GM19324 (cell line): Measurements from ENCODE around the gene COG7.
"Not testable (repeated sequence)": the region's sequence is repeated elsewhere in the genome, so short reads cannot be mapped to it uniquely, and the experiment has no call there.

Experiments
- ATAC-seq: cut with Tn5 transposase; IDR thresholded peaks from one replicate; pipeline ENCODE4 v1.9.1; 2021; ENCODE audit warnings: mild to moderate bottlenecking, moderate library complexity; ENCODE audit not compliant: unreplicated experiment, low FRiP score

COG7 gene

DNA sequence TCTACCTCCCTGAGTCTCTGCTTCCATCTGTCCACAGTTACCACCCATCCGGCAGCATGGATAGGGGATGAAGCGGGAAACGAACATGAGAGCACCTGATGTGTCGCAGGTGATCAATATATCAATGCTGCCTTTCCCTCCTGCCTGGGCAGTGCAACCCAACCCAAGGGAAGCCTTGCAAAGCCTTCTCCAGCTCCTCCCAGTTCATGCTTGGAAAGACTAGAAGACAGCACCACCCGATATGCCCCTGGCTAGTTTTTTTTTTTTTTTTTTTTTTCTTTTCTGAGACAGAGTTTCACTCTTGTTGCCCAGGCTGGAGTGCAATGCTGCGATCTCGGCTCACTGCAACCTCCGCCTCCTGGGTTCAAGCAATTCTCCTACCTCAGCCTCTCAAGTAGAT is 63.1 kb downstream of the COG7 start:
- ATAC-seq = not testable (repeated sequence)

DNA sequence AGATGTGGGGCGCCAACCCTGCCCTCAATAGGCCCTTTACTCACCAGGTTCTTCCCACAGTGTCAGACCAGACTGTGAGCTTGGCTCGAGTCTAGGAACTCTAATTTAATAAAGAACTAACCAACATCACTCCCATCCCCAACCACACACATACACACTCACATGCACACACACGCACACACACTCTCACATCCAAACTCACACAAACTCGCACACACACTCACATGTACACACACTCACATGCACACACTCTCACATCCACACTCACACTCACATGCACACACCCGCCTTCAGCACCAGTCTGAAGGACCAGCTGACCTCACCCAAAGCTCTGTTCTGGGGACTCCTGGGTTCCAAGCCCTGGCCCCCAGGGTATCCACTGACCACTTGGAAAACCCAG is 63.8 kb downstream of the COG7 start:
- ATAC-seq = no peak

DNA sequence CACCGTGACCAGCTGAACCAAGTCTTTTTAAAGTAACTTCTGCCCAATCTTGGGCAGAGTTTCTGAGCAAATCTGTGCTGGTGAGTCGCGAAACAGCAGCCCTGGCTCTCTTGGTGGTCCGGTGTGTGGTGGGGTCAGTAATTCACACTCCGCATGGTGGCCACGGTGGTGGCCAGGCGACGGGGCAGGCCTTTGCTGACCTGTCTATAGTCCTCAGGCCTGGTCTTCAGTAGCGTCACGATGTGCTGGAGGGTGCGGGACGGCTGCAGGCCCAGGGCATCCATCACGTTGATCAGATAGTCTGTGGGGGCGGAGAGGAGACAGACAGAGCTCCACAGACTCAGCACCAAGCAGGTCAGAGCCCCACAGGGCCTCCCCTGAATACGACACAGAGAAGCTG is 64.2 kb downstream of the COG7 start:
- ATAC-seq = no peak

DNA sequence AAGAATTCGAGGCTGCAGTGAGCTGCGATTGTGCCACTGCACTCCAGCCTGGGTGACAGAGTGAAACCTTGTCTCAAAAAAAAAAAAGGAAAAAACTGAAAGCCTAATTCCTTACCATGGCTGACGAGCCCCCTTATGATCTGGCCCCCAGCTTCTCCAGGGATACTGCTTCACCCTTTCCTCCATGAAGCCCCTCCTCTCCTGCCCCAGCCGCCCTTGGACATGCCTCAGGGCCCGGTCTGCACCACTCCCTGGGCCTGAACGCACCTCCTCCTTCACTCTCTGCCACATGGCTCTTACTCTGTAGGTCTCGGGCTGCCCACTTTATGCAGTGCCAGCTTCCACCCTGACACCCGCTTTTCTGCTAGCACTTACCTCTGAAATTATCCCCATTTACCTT is 65.3 kb downstream of the COG7 start:
- no peak for ATAC-seq

DNA sequence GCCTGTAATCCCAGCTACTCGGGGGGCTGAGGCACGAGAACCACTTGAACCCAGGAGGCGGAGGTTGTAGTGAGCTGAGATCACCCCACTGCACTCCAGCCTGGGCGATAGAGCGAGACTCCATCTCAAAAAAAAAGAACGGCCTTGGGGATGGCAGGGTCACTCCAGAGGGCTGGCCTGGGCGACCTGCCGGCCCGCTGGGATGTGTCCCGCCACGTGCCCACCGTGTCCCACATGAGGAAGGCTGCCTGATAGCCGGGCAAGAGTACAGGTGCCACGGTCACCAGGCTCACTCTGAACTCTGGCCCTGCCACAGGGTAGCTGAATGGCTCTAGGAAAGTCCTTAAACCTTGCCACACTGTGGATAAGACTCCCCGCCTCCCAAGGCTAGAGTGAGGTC is 67.5 kb downstream of the COG7 start:
- no peak for ATAC-seq

DNA sequence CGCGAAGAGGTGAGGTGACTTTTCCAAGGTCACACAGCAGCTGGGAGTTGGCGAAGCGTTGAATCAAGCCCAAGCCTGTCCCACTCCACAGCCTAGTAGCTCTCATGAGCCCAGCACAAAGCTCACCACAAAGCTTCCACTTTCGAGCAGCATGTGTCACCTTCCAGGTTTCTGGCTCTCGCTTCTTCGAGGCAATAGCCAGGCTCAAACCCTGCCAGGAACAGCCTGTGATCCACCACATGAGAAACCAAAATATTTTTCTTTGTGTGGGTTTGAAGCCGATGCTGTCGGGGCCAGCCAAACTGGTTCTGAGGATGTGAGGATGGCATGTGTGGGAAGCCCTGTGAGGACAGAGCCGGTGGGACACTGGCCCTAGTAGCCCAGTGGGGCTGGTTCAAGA is 68.1 kb downstream of the COG7 start:
- no peak for ATAC-seq

DNA sequence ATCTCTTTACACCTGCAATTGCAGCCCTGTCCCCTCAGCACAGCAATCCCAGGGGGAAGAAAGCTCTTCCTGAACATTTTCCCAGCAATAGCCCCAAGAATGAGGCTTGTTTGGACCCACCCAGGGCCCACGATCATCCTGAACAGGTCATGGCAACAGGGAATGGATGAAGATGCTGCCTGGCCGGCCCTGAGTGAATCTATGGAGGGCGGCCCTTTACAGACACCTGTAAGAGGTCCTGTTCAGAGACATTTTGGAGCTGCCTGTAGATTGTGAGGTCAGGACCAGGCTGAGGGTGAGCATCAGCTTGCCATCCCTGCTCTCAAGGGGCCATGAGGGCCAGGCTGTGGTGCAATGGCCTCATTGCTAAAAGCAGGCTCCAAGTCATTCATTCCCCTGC is 69.1 kb downstream of the COG7 start:
- ATAC-seq = no peak

DNA sequence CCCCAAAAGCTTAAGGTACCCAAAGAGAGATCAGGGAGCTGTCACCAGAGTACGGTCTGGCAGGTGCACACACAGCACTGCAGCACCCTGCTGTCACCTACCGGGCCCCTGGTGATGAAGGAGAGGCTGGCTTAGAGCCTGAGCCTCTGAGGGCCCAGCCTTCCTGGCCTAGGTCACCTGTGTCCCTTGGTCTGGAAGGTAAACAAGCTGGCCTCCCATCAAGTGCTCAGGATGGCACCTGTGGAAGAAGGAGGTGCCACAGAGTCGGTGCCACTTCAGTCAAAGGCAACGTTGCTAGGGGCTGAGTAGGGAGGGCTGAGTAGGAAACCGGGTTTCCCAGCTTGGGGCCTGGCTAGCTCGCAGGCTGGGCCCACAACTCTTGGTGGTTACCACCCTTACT is 70.7 kb downstream of the COG7 start:
- no peak for ATAC-seq

DNA sequence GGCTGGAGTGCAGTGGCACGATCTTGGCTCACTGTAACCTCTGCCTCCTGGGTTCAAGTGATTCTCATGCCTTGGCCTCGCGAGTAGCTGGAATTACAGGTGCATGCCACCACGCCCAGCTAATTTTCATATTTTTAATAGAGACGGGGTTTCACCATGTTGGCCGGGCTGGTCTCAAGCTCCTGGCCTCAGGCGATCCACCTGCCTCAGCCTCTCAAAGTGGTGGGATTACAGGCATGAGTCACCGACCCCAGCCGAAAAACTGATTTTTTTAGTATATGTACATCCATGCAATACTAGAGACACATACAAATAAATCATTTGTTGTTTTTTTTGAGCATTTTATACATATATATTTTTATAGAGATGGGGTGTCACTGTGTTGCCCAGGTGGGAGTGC is 71.3 kb downstream of the COG7 start:
- ATAC-seq = not testable (repeated sequence)

DNA sequence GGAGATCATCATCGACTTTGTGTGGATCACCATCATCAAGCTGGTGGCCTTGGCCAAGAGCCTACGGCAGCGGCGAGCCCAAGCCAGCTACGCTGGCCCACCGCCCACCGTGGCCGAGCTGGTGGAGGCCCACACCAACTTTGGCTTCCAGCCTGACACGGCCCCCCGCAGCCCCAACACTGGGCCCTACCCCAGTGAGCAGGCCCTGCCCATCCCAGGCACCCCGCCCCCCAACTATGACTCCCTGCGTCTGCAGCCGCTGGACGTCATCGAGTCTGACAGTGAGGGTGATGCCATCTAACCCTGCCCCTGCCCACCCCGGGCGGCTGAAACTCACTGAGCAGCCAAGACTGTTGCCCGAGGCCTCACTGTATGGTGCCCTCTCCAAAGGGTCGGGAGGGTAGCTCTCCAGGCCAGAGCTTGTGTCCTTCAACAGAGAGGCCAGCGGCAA is 72.5 kb downstream of the COG7 start:
- ATAC-seq = no peak

DNA sequence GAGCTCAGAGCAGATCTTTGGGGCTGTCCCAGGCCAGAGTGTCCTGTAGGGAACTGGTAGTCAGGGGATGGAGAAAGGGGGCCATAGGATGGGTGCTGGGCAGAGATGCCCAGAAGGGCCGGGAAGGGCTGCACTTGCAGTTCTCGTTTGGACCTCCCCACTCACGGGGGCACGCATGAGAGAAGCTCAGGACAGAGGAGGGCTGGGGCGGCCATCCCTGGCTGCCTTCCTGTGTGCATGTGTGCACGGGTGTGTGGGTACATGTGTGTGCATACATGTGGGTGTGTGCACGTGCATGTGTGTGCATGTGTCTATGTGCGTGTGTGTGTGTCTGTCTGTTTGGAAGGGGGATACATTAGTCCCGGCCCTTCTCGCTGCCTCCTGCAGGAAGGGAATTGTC is 73.3 kb downstream of the COG7 start:
- ATAC-seq = no peak

DNA sequence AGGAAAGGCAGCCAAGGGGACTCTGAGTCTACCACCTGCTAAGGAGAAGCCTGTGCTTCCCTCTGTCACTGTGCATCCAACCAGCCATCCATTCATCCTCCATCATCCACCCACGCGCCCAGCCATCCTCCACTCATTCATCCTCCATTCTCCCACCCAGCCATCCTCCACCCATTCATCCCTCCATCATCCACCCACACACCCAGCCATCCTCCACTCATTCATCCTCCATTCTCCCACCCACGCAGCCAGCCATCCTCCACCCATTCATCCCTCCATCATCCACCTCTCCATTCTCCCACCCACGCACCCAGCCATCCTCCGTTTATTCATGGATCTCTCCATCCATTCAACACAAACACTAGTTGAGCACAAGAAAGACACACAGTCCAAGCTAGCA is 74.1 kb downstream of the COG7 start:
- no peak for ATAC-seq

DNA sequence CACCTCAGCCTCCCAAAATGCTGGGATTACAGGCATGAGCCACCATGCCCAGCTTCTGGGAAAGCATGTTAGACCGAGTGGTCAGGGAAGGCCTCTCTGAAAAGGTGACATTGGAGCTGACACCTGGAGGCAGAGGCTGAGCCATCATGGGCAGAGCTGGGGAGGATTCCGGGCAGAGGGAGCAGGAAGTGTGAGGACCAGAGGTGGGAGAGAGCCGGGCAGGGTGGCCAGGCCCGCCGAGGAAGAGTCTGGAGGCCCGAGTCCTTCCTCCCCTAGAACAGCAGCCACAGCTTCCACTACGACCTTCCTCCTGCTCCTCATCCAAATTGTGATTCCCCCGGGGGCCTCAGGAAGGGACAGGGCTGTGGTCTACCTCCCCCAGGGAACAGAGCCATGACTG is 74.7 kb downstream of the COG7 start:
- no peak for ATAC-seq

DNA sequence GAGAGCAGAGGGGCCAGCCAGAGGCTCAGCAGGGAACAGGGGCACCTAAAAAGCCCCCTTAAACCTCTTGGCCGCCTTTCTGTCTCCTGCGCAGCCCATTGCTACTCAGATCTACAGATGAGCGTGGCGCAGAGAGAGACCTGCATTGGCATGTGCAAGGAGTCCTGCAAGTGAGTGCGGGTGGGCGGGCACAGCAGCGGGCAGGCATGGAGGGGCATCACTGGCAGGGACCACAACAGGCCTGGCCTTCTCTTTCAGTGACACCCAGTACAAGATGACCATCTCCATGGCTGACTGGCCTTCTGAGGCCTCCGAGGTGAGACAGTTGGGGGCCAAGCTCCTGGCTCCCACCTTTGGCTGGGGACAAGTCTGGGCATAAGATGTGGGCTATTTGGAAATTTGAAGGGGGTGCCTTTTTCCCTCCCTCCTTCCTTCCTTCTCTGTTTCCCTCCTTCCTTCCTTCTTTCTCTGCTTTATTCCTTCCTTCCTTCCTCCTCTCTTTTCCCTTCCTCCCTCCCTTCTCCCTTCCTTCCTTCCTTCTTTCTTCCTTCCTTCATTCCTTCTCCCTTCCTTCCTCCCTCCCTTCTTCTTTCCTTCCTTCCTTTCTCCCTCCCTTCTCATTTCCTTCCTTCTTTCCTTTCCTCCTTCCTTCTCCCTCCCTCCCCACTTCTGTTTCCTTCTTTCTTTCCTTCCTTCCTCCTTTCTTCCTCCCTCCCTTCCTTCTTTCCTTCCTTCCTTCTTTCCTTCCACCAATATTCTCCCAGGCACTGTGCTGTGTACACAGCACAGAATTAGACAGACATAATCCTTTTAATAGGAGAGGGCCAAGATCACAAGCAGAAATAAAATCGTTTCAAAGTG is 75.7 kb downstream of the COG7 start:
- no peak for ATAC-seq

DNA sequence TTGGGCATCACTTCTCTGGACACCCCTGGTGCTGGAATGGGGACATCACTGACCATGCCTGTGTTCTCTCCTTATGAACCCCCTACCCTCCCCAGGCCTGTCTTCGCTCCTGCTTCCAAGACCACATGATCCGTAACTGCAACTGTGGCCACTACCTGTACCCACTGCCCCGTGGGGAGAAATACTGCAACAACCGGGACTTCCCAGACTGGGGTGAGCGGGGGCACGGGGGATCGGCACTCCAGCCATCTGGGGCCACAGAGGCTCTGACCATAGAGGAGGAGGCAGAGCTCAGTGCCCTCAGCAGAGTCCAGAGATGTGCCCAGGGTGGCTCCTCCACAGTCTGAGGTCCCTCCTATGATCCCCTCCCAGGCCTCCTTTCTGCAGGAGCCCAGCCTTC is 77.3 kb downstream of the COG7 start:
- no peak for ATAC-seq

DNA sequence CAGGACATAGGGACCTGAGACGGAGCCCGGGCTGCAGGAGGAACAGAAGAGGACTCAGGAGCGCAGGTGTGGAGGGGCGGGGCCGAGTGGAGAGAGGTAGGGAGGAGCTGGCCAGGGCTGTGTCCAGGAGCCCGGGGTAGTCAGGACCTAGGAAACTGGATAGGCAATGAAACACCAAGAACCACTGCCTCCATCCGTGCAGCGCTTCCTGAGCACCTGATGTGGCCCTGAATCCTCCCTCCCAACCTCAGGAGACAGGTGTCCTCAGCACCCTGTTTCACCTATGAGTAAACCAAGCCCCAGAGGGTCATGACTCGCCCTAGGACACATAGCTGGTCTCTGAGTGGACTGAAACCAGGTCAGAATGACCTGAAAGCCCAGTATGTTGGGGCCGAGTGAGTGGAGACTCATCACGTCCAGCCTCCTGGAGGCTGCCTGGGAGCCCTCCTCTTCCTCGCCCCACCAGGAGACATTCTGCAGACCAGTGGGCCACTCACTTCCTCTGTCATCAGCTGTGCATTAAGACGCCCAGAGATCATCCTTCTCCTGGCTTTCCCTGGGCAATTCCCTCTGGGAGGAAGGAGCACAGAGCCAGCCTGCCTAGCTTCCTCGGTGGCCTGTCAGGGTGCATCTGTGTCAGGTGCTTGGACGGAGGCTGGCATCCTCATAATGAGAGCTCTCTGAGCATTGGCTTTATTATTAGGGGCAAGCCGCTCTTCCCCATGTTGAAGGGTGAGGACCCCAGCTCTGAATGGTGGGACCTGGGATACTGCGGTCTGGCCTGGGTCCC is 78.1 kb downstream of the COG7 start:
- no peak for ATAC-seq

DNA sequence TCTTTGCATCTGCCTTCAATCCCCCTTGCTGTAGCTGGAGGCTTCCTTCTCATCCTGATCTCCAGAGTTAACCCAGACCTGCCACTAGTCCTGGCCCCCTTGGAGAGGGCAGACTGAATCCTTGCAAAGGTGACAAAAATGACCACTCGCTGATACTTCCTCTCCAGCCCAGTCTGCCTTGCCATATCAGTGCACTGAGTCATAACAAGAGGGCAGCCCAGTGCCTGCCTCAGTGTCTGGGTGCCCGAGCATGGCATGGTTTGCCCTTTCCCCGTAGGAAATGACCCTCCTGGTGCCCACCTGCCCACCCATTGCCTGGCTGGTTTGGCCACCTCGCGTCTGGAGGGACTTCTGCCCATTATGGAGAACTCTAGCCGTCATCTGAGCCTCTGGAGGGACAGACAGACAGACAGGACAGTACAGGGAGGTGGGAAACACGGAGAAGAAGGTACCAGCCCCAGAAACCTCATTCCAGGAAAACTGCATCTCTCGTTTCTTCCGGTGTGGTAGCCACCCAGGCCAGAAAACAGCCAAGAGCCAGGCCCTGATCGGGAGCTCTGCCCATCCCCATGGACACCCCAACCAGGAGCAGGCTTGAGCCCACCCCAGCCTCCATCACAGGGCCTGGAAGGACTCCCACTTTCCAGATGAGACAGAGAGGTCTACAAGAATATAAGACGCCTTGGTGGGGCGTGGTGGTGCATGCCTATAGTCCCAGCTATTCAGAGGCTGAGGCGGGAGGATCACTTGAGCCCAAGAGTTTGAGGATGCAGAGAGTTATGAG is 79.4 kb downstream of the COG7 start:
- ATAC-seq = no peak

DNA sequence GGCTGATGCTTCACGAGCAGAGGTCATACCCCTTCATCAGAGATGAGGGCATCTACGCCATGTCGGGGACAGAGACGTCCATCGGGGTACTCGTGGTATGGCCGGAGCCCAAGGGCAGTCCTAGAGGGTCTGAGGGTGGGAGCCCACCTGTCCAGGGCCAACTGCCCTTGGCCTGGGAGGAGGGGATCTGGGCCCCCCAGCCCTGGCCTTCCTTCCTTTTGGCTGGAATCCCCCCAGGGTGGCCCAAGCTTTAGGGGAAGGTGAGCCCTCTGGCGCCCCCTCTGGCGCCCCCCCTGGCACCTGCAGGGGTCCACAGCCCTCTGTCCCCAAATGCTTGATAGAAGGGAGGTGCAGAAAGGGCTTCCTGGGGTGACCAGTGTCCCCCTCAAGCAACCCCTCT is 81.6 kb downstream of the COG7 start:
- ATAC-seq = no peak

DNA sequence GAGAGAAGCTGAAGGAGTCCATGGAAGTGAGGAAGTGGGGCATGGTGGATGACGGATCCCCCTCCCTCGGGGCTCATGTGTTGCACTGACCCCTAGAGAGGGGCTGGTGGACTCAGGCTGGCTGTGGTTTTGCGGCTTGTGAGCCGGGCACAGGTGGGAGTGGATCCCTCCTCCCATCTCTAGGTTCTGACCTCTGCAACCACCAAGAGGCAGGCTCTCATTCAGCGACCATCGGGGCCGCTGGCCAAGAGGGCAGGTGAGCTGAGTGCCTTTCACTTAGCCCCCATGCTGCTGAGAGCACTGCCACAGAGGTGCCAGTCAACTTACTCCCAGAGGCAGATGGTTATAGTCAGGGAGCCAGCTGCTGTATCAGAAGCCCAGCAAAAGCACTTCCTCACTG is 83.6 kb downstream of the COG7 start:
- ATAC-seq = no peak

DNA sequence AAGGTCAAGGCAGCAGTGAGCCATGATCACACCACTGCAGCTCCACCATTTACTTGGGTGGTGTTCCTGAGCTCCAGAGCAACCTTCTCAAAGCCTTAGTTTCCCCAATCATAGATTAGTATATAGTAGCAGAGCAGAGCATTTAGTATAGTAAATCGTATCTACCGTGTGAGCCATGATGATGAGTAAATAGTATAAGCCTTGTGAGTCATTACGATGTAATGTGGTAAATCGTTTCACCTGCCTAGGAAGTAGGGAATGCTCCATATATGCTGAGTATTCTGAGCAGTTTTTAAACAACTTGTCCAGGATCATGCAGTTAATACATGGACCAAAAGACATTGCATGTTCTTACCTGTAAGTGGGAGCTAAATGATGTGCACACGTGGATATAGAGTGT is 84.5 kb downstream of the COG7 start:
- ATAC-seq = no peak

DNA sequence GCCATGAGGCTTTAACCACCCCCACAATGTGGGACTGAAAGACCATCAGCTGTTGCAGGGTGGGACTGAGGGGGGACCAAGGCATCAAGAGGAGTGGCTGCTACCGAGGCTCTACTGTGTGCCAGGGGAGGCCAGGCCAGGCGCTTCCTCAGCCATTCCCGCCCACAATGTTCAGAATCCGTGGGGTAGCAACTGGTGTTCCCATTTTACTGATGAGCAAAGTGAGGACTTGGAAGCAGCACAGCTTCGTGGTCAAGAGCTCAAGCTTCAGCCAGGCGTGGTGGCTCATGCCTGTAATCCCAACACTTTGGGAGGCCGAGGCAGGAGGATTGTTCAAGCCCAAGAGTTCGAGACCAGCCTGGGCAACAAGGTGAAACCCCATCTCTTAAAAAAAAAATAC is 85.0 kb downstream of the COG7 start:
- ATAC-seq = no peak
